SK-N-SH treated with all-trans-retinoic acid at 6 μM for 48 hours (cell line): Measurements from ENCODE around the gene SH2D1B.

Experiments used
- ARNTL ChIP-seq: fragments of 450-650 bp; formaldehyde crosslinking; IDR thresholded peaks from 2 replicates; pipeline ENCODE4 v1.5.0; 2020; ENCODE audit warnings: low read depth, mild to moderate bottlenecking, moderate library complexity, borderline replicate concordance
- ISL1 ChIP-seq: fragments of 250-450 bp; sonication (Bioruptor Pico); IDR thresholded peaks from 2 replicates; pipeline ENCODE4 v2.1.2; 2022; ENCODE audit warnings: mild to moderate bottlenecking, moderate library complexity
- OSR1 ChIP-seq: fragments of 250-450 bp; sonication (Bioruptor Pico); IDR thresholded peaks from 2 replicates; pipeline ENCODE4 v1.8.0; 2022; ENCODE audit warnings: moderate library complexity, mild to moderate bottlenecking, inconsistent platforms
- POU6F1 ChIP-seq: fragments of 250-450 bp; sonication (Bioruptor Pico); IDR thresholded peaks from 2 replicates; pipeline ENCODE4 v1.8.0; 2021; ENCODE audit warnings: low read depth, mild to moderate bottlenecking, moderate library complexity, borderline replicate concordance
- RARB ChIP-seq: fragments of 250-450 bp; sonication (Bioruptor Pico); IDR thresholded peaks from 2 replicates; pipeline ENCODE4 v1.8.0; 2021; ENCODE audit warnings: mild to moderate bottlenecking, moderate library complexity
- SNAI2 ChIP-seq: fragments of 250-450 bp; sonication (Bioruptor Pico); IDR thresholded peaks from 2 replicates; pipeline ENCODE4 v1.5.0; 2020; ENCODE audit warnings: mild to moderate bottlenecking, moderate library complexity
- TOX ChIP-seq: fragments of 250-450 bp; sonication (Bioruptor Pico); IDR thresholded peaks from 2 replicates; pipeline ENCODE4 v1.8.0; 2021; ENCODE audit warnings: mild to moderate bottlenecking, moderate library complexity, borderline replicate concordance
- ZC3H10 ChIP-seq: fragments of 250-450 bp; sonication (Bioruptor Pico); IDR thresholded peaks from 2 replicates; pipeline ENCODE4 v1.5.1; 2021; ENCODE audit warnings: mild to moderate bottlenecking, moderate library complexity
- ZFP3 ChIP-seq: fragments of 250-450 bp; sonication (Bioruptor Pico); IDR thresholded peaks from 2 replicates; pipeline ENCODE4 v1.5.0; 2020; ENCODE audit warnings: mild to moderate bottlenecking, moderate library complexity
- ZNF70 ChIP-seq: fragments of 450-650 bp; formaldehyde crosslinking; IDR thresholded peaks from 2 replicates; pipeline ENCODE4 v1.5.0; 2020; ENCODE audit warnings: mild to moderate bottlenecking, moderate library complexity
- TF ChIP-seq, protein P1 (sequence below): fragments of 250-450 bp; sonication (Bioruptor Pico); IDR thresholded peaks from 2 replicates; pipeline ENCODE4 v1.8.0; 2020; ENCODE audit warnings: mild to moderate bottlenecking, moderate library complexity, borderline replicate concordance
- TF ChIP-seq, protein P2 (sequence below): fragments of 250-450 bp; sonication (Bioruptor Pico); IDR thresholded peaks from 2 replicates; pipeline ENCODE4 v1.5.0; 2020; ENCODE audit warnings: mild to moderate bottlenecking, moderate library complexity

DNA sequence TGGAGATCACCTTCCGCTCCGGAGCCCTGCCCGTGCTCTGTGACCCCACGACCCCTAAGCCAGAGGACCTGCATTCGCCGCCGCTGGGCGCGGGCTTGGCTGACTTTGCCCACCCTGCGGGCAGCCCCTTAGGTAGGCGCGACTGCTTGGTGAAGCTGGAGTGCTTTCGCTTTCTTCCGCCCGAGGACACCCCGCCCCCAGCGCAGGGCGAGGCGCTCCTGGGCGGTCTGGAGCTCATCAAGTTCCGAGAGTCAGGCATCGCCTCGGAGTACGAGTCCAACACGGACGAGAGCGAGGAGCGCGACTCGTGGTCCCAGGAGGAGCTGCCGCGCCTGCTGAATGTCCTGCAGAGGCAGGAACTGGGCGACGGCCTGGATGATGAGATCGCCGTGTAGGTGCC lies 44.9 kb downstream of the SH2D1B start:
- no peak for TF ChIP-seq ZC3H10 (CRISPR knock-in tag)
- TF ChIP-seq, protein P1, sequence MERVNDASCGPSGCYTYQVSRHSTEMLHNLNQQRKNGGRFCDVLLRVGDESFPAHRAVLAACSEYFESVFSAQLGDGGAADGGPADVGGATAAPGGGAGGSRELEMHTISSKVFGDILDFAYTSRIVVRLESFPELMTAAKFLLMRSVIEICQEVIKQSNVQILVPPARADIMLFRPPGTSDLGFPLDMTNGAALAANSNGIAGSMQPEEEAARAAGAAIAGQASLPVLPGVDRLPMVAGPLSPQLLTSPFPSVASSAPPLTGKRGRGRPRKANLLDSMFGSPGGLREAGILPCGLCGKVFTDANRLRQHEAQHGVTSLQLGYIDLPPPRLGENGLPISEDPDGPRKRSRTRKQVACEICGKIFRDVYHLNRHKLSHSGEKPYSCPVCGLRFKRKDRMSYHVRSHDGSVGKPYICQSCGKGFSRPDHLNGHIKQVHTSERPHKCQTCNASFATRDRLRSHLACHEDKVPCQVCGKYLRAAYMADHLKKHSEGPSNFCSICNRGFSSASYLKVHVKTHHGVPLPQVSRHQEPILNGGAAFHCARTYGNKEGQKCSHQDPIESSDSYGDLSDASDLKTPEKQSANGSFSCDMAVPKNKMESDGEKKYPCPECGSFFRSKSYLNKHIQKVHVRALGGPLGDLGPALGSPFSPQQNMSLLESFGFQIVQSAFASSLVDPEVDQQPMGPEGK (CRISPR knock-in tag): no peak
- TF ChIP-seq ISL1 (CRISPR knock-in tag): no peak
- no peak for TF ChIP-seq ZNF70 (CRISPR knock-in tag)
- no peak for TF ChIP-seq POU6F1
- TF ChIP-seq, protein P2, sequence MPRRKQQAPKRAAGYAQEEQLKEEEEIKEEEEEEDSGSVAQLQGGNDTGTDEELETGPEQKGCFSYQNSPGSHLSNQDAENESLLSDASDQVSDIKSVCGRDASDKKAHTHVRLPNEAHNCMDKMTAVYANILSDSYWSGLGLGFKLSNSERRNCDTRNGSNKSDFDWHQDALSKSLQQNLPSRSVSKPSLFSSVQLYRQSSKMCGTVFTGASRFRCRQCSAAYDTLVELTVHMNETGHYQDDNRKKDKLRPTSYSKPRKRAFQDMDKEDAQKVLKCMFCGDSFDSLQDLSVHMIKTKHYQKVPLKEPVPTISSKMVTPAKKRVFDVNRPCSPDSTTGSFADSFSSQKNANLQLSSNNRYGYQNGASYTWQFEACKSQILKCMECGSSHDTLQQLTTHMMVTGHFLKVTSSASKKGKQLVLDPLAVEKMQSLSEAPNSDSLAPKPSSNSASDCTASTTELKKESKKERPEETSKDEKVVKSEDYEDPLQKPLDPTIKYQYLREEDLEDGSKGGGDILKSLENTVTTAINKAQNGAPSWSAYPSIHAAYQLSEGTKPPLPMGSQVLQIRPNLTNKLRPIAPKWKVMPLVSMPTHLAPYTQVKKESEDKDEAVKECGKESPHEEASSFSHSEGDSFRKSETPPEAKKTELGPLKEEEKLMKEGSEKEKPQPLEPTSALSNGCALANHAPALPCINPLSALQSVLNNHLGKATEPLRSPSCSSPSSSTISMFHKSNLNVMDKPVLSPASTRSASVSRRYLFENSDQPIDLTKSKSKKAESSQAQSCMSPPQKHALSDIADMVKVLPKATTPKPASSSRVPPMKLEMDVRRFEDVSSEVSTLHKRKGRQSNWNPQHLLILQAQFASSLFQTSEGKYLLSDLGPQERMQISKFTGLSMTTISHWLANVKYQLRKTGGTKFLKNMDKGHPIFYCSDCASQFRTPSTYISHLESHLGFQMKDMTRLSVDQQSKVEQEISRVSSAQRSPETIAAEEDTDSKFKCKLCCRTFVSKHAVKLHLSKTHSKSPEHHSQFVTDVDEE (CRISPR knock-in tag): no peak
- no peak for TF ChIP-seq RARB (CRISPR knock-in tag)
- TF ChIP-seq ARNTL: no peak
- TF ChIP-seq TOX (CRISPR knock-in tag): no peak
- TF ChIP-seq SNAI2: no peak
- no peak for TF ChIP-seq ZFP3 (CRISPR knock-in tag)
- TF ChIP-seq OSR1 (CRISPR knock-in tag): no peak
